Activated CD4-positive, alpha-beta T cell treated with anti-CD3 and anti-CD28 coated beads for 4 hours (primary cell): ENCODE measurements around the gene LMAN1L.

Experiments
- DNase-seq, 2 donors: peaks; one replicate each; pipeline ENCODE4 v3.0.0-alpha.2; 2020

LMAN1L gene

GRCh38 chr15:74839526-74840395 is 27.1 kb downstream of the LMAN1L start:
- no peak for DNase-seq

GRCh38 chr15:74840851-74841775 is 28.5 kb downstream of the LMAN1L start:
- no peak for DNase-seq

GRCh38 chr15:74841891-74842373 is 29.3 kb downstream of the LMAN1L start:
- no peak for DNase-seq

DNA sequence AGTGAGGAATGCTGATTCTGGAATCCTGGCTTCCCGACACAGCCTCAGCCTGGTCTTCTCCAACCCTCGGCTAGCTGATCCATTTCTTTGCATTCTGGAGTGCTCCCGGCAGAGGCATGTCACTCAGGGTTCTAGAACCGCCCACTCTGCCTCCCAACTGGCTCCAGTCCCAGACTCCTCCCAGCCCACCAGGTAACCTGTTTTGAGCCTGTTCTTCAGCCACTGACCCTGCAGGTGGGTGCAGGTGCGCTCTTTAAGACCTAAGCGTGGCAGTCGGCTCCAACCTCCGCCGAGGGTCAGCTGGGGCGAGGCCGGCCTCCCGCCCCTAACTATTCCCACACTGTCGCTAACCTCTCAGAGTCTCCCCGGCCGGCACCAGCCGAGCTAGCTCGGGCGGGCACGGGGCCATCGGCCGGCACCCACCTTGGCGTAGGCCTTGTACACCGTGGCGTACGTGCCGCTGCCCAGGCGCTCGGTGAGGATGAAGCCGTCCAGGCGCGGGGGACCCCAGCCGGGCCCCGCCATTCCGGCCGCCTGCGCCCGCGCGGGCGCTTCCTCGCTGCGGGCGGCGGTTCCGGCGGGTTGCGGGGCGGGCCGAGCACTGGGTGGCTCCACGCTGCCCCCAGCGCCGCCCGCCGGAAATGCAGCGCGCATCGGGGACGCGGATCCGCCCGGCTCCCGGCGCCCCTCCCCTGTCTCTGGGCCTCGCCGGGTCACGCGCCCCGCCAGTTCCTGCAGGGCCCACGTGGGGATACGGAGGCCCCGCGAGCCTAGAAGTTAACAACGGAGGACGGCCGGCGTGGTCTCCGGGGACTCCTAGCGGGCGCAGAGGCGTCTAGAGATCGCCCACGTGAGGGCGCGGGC is 30.2 kb downstream of the LMAN1L start, which contains the start of gene ULK3:
Gene ULK3 (minus strand): TSS at position 576 of the 864 bp plus-strand sequence. CDS start 51 bp downstream, at position 525.
- DNase-seq, result peak; percentile 90 to 92

DNA sequence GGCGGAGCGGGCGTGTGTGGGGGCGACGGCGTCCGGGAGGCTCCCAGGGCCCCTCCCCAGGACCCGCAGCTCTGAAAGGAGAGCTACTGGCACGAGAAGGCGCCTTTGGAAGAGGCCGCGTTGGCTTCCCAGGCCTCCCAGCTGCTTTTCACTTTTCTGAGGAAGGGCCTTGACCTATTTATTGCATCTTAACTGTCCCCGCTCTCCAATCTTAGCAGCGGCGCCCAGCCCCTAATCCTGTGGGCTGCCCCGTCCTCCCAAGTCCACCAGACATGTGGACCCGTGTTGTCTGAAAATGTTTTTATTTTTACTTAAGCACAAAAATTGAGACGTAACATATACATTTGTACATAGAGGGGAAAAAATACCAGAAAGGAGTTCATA is 30.8 kb downstream of the LMAN1L start:
- no peak for DNase-seq

DNA sequence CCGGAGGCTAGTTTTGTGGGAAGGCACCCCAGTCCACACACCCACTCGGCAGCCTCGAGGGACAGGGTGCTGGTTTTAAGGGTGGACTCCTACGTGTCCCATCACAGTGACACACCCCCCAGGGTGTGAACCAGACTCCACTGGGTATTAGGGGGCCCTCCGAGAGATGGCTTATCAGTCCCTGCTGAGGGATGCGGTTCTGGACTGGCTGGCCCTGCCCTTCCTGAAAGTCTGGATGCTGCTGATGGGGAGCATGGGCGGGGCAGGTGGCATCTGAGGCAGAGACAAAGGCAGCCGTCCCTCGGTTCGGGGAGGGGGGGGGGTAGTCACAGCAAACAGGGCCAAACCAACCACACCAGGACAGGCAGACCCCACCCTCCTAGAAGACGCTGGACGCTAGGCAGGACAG is 31.3 kb downstream of the LMAN1L start:
- no peak for DNase-seq

- peak in 1 of 2 donors; percentile 22 for DNase-seq
These were observed 31.9 kb downstream of the LMAN1L start for GRCh38 chr15:74844319-74845207.

GRCh38 chr15:74845208-74845568 is 32.6 kb downstream of the LMAN1L start:
- peak; percentile 53 to 61 for DNase-seq

DNA sequence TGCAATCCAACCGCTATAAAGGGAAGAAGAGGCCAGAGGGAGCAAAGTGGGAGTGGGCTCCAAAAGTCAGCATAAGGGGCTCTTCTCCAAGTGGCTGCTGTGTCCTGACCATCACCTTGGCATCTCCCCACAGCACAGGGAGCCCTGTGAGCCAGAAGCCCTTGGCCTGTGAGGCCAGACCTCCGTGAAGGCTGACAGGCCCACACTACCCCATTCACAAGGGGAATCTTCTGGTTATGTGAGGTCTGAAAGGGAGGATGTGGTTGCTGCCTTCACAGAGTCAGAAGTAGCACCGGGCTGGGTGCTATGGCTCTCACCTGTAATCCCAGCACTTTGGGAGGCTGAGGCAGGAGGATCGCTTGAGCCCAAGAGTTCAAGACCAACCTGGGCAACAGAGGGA is 32.9 kb downstream of the LMAN1L start:
- no peak for DNase-seq

DNA sequence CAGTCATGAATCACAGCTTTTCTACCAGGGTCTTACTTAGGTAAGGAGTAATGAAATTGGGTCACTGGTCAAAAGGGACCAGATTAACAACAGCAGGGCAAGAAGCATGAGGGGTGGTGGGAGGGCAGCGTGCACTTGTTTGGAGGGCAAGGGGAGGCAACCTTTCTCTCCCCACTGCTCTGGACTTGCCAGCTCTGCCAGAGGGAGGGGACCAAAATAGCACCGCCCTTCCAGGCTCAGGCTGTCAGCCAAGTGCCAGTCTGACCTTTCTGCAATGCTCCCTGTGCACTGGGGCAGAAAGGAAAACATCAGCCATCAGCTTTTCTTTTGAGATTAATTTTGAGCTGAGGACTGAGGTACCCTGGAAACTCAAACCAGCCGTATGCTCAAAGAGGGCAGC is 34.8 kb downstream of the LMAN1L start:
- DNase-seq, result no peak

DNA sequence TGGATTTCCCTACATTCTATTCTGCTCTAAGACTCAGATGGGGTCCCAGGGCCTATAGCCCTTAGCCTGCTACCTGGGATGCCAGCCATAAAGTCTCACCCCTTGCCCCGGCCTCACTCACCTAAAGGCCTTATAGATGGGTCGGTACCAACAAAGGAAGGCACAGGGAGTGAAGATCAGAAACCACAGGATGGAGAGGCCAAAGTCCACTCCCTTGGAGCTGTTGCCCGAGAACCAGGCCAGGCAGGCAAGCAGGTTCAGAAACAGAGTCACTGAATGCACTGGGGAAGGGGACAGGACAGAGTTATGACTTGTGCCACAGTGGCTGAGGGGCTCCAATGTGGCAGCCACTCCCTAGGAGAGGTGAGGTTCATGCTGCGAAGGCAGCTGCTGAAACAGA is 37.8 kb downstream of the LMAN1L start:
- DNase-seq, result no peak

DNA sequence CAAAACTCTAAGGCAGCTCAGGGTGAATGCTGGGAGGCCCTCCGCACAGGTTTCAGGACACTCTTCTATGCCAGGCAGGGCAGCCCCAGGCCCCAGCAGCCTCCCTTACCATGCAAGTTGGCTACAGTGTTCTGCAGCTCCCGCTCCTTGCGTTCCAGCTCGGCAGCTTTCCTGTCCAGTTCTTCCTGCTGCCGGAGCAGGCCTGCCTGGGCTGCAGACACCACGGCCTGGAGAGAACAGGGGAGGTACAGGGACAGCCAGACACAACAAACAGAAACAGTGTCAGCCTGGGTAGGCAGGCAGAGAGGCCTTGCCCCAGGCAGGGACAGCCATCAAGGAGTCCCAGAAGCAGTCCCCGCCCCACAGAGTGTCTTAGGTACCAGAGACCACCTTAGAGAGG is 39.3 kb downstream of the LMAN1L start:
- no peak for DNase-seq

GRCh38 chr15:74854453-74855022 is 41.9 kb downstream of the LMAN1L start:
- DNase-seq, result no peak

GRCh38 chr15:74855857-74856256 is 43.2 kb downstream of the LMAN1L start:
- DNase-seq, result no peak

DNA sequence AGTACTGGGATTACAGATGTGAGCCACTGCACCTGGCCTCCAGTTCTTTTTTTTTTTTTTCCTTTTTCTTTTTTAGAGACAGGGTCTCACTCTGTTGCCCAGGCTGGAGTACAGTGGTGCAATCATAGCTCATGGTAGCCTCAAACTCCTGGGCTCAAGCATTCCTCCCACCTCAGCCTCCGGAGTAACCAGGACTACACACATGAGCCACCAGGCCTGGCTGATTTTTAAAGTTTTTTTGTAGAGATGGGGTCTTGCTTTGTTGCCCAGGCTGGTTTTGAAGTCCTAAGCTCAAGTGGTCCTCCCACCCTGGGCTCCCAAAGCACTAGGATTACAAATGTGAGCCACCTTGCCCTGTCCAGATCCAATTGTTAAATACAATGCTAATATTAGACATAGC is 43.9 kb downstream of the LMAN1L start:
- DNase-seq, result no peak

DNA sequence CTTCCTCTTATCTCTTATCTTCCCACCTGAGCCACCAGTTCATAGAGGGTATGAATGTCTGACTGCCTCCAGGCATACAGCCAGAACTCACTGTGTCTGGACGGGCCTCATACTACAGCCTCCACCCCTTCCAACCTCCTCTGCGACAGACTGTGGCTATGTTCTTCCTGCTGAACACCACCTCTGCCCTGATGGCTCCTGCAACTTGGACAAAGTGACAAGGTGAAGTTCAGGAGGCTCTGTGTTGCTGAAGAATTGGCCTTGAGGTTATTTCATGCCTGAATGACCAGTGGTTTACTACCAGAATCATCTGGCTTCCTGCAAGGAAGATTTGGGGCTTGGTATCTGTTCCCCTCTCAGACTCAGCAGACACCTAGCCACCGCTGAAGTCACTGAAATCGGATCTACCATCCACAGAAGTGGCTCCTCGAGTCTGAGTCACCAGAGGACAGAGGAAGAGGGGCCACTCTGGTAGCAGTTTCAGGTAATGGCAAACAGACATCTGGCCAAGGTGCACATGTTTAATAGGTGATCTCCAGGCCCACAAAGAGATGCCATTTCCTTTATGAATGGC is 44.5 kb downstream of the LMAN1L start:
- DNase-seq, result no peak

DNA sequence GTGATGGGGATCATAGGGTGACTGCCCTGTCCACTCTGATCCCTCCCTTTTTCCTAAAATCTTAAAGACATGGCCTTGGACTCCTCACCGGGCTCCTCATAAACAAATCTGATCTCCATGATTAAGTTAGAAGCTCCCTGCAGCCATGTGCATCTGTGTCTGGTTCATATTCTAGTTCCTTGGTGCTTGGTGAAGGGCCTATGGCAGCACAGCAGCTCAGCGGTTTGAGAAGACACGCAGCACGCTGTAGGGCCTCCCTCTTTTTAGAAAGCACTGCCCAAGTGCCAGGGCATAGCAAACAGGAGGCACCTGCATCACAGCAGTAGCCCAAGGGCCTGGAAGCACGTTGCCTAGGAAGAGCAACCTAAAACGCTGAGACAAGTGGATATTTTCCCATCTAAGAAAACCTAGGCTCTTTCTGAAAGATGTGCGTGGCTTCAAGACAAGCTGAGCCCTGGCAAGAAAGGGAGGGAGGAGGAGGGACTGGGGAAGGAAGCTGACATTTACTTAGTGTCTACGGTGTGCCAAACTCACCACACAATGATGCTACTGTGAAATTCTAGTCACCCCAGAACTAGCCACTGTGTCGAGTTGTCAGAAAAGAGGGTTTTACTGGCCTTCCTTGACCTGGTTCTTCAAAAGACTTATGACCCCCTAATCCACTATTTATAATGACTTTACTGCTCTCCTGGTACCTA is 45.2 kb downstream of the LMAN1L start:
- no peak for DNase-seq

- no peak for DNase-seq
These were observed 45.7 kb downstream of the LMAN1L start for GRCh38 chr15:74858369-74858740.

GRCh38 chr15:74863239-74864056 is 50.8 kb downstream of the LMAN1L start:
- no peak for DNase-seq
